ENCODE measurements around the gene HS1BP3. TPM values are rescaled to one million over a fixed set of nuclear protein-coding genes. Genes with fewer than 3 reads are reported as not detected.
A peak's percentile ranks its signal among the peaks of the same experiment; 100 is the strongest.

The HS1BP3 gene
- total and polyA plus RNA-seq, 2 of the 4 experiments (the other 2 are of a cell fraction) = 9.0 to 14.8 TPM

DNA sequence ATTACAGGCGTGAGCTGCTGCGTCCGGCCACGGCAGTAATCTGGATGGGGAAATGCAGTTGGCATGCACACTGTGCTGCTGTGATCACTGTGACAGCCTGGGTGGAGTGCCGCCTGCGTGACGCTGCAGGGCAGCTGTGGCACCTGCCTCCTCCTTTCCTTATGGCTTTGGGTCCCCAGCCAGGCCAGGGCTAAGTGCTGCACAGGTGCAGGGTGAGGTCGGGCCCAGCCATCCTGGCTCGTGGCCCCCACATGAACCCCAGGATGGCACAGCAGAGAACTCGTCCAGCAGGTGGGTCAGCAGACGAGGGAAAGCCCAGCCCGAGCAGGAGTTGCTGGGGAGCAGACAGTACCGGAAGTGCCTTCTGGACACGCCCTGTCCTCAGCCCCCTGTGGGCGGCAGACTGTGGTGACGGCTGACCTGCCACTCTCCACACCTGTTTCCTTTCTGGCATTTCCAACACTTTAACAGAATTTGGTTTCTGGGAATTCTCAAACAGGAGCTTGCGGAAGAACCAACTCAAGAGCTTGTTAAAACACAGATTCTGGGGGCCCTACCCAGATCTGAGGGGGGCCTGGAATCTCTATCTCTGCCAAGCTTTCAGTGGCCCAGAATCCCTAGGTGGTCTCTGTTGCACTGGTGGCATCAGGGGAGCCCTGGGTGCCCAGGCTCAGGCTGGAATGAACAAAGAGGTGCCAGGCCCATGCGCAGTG is 16.9 kb downstream of the HS1BP3 start:
- Histone ChIP-seq H2BK20ac (ENCODE audit: low read depth, low read length) (no peak overlapping the region), H3K4ac (ENCODE audit: low read depth, low read length) (no peak overlapping the region), H2BK5ac (ENCODE audit: low read depth, low read length, poor library complexity, severe bottlenecking) (no peak overlapping the region), H4K20me1 (ENCODE audit: insufficient read depth, low read length) (no peaks in the 10 kb centered on the region), H3K23ac (ENCODE audit: low read depth, low read length) (no peak overlapping the region), H3K9me1 (ENCODE audit: insufficient read depth, low read length) (no peaks in the 10 kb centered on the region), H3K27me3 (ENCODE audit: control insufficient read depth, insufficient read depth, low read length) (no peaks in the 10 kb centered on the region), H3K14ac (replicated peaks; ENCODE audit: low read depth, low read length) (no peak overlapping the region), H2AK5ac (ENCODE audit: low read depth, low read length) (no peak overlapping the region), H3K79me1 (ENCODE audit: low read depth in 1 of 2, low read length in 2 of 2) (no peaks in the 10 kb centered on the region), H4K5ac (ENCODE audit: low read depth, low read length) (no peak overlapping the region), H3K9me3 (ENCODE audit: control insufficient read depth, insufficient read depth, low read length) (no peaks in the 10 kb centered on the region), H4K8ac (ENCODE audit: low read depth in 2 of 2, low read length in 2 of 2) (no peak overlapping the region), H2BK120ac (ENCODE audit: low read depth, low read length) (no peak overlapping the region), H3K56ac (ENCODE audit: extremely low read depth, insufficient read depth, low read length) (no peak overlapping the region), H2AK9ac (replicated peaks; ENCODE audit: low read depth, low read length, poor library complexity) (peak overlapping the region; percentile 8), H3K36me3 (ENCODE audit: control insufficient read depth, insufficient read depth, low read length) (peaks cover 18% of the 10 kb centered on the region), H3K4me3 (ENCODE audit: insufficient read depth, low read depth, low read length) (no peak overlapping the region), H3K9ac (ENCODE audit: low read depth, low read length) (no peak overlapping the region), H3K4me2 (ENCODE audit: low read depth, low read length) (no peak overlapping the region), H2AFZ (replicated peaks; ENCODE audit: low read length, poor library complexity) (peak overlapping the region; percentile 17), H3K4me1 (ENCODE audit: control insufficient read depth, insufficient read depth, low read length) (peaks cover 11% of the 10 kb centered on the region), H3K18ac (ENCODE audit: low read depth, low read length) (no peak overlapping the region), H3K27ac (ENCODE audit: insufficient read depth, low read length) (no peak overlapping the region), H2BK15ac (ENCODE audit: low read depth, low read length) (no peak overlapping the region), H4K91ac (ENCODE audit: insufficient read depth, low read depth, low read length) (no peak overlapping the region)
- BruUV-seq (replicated peaks) = no TSS peak
- in situ Hi-C loops (cut with MboI; ENCODE audit: low sequenced_read_pairs) = loop anchor here (5.0 kb wide), 1 partner anchor 192 kb away; no protein-coding TSS in a partner anchor
- 98% methylated on average over 8 of the region's 18 CpGs; no CpG with 5 or more reads in 1 of the 2 experiments for WGBS, 2 experiments (ENCODE audit: extremely low coverage in 2 of 2, insufficient read length in 1 of 2)
- no peak for TF ChIP-seq MAZ (IDR thresholded peaks at IDR 0.05; ENCODE audit: borderline replicate concordance, low read depth, low read length)
- intact Hi-C loops (cut with micrococcal nuclease) = loop anchor here (2.0 kb wide), 1 partner anchor 15 kb away; no protein-coding TSS in a partner anchor
- dilution Hi-C loops (cut with HindIII; ENCODE audit: low sequenced_read_pairs, unreplicated experiment) = loop anchor here (25.0 kb wide), 1 partner anchor 247 kb away; no protein-coding TSS in a partner anchor
- ChIA-PET CTCF (interaction anchor here (0.8 to 1.4 kb wide), 5 partner anchors 16 to 223 kb away, joined by 3 to 7 read pairs (median 5); partner anchors contain the start of gene RHOB), POLR2A (ENCODE audit: unreplicated experiment) (interaction anchor here (1.8 kb wide), 1 partner anchor 187 kb away, joined by 10 read pairs; the partner anchor contains the start of gene RHOB)
- DNase-seq (no peak), ATAC-seq (ENCODE audit: low read depth) (no peak)
